ENCODE measurements around the gene FOXP4. TPM values are rescaled to one million over a fixed set of nuclear protein-coding genes. Genes with fewer than 3 reads are reported as not detected.

The FOXP4 gene
- total and polyA plus RNA-seq, 2 donors (not counting 1 experiment from before 2014, with no cell fraction given), result 0.81 to 1.8 TPM

DNA sequence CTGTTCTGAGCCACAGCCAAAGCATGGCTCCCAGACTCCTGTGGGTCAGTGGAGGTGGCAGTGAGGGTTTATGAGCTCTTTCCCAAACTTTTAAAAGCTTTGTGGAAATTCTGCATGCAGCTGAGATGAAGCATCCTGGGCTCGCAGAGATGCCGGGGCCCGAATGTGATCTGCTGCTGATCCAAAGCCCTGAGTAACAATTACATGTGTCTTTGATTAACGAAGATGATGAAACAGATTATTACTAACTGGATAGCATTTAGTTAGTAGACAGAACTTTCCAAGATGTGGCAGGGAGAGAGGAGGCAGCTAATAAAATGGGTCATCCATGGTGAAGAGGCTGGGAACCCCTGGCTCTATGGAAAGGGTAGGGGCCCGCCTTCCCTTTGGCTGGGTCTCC is 48.1 kb downstream of the FOXP4 start:
- no peak overlapping the region for H2AFZ ChIP-seq (ENCODE audit: low read length)
- no peak overlapping the region for H3K9ac ChIP-seq (ENCODE audit: insufficient read depth, low read length)
- H3K79me2 ChIP-seq (ENCODE audit: control insufficient read depth, insufficient read depth, low read length), result no peaks in the 10 kb centered on the region
- H4K20me1 ChIP-seq (ENCODE audit: control insufficient read depth, extremely low read depth, insufficient read depth, low read length), result no peaks in the 10 kb centered on the region
- no peak overlapping the region for H3K4me3 ChIP-seq (replicated peaks in 1 of 4; ENCODE audit: control extremely low read depth in 1 of 4, insufficient read depth in 1 of 4, low read depth in 3 of 4, low read length in 4 of 4)
- no peak overlapping the region for H3K4me2 ChIP-seq (ENCODE audit: extremely low read depth, insufficient read depth, low read length)
- DNase-seq (ENCODE audit: low read depth in 2 of 2), result no peak
- H3K27ac ChIP-seq (ENCODE audit: insufficient read depth, low read length), result no peak overlapping the region
- H3K9me3 ChIP-seq (ENCODE audit: control insufficient read depth, insufficient read depth, low read depth, low read length), result no peaks in the 10 kb centered on the region
- no peaks in the 10 kb centered on the region for H3K36me3 ChIP-seq (ENCODE audit: control insufficient read depth, insufficient read depth, low read length)
- H3K4me1 ChIP-seq (ENCODE audit: control insufficient read depth, extremely low read depth, insufficient read depth, low read length), result no peaks in the 10 kb centered on the region
- TF ChIP-seq EZH2 (IDR thresholded peaks at IDR 0.05; ENCODE audit: low read length, missing control alignments) (no peak), CTCF (conservative IDR thresholded peaks at IDR 0.05 in 1 of 2, IDR thresholded peaks at IDR 0.05 in 1 of 2; ENCODE audit: low read depth in 1 of 2, low read length in 2 of 2) (no peak)
- no peaks in the 10 kb centered on the region for H3K27me3 ChIP-seq (ENCODE audit: control insufficient read depth, insufficient read depth, low read length)

- Histone ChIP-seq H3K4me2 (ENCODE audit: extremely low read depth, insufficient read depth, low read length) (no peak overlapping the region), H3K9me3 (ENCODE audit: control insufficient read depth, insufficient read depth, low read depth, low read length) (no peaks in the 10 kb centered on the region), H3K36me3 (ENCODE audit: control insufficient read depth, insufficient read depth, low read length) (no peaks in the 10 kb centered on the region), H3K4me1 (ENCODE audit: control insufficient read depth, extremely low read depth, insufficient read depth, low read length) (no peaks in the 10 kb centered on the region), H2AFZ (ENCODE audit: low read length) (no peak overlapping the region), H3K9ac (ENCODE audit: insufficient read depth, low read length) (no peak overlapping the region), H4K20me1 (ENCODE audit: control insufficient read depth, extremely low read depth, insufficient read depth, low read length) (no peaks in the 10 kb centered on the region), H3K27ac (ENCODE audit: insufficient read depth, low read length) (no peak overlapping the region), H3K4me3 (replicated peaks in 1 of 4; ENCODE audit: control extremely low read depth in 1 of 4, insufficient read depth in 1 of 4, low read depth in 3 of 4, low read length in 4 of 4) (no peak overlapping the region), H3K79me2 (ENCODE audit: control insufficient read depth, insufficient read depth, low read length) (no peaks in the 10 kb centered on the region), H3K27me3 (ENCODE audit: control insufficient read depth, insufficient read depth, low read length) (no peaks in the 10 kb centered on the region)
- no peak for DNase-seq (ENCODE audit: low read depth in 2 of 2)
- TF ChIP-seq EZH2 (IDR thresholded peaks at IDR 0.05; ENCODE audit: low read length, missing control alignments) (no peak), CTCF (conservative IDR thresholded peaks at IDR 0.05 in 1 of 2, IDR thresholded peaks at IDR 0.05 in 1 of 2; ENCODE audit: low read depth in 1 of 2, low read length in 2 of 2) (no peak)
These were observed 48.6 kb downstream of the FOXP4 start for GRCh38 chr6:41594766-41595165.

DNA sequence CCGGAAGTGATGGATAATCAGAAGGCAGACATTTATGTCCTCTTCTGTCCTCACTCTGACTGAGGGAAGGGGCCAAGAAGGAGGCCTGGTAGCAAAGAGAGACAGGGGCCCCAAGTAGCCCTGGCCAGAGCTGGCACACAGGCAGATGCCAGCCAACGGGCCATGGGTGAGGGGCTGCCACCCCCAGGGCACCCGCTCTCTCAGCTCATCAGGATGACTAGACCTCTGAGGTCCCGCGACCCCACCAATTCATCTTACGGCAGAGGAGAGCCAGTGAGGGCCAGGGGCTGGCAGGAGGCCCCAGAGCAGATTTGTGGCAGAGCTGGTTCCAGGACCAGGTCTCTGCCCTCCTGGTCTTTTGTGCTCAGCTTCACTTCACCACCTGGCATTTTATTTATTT is 49.0 kb downstream of the FOXP4 start:
- TF ChIP-seq CTCF (conservative IDR thresholded peaks at IDR 0.05 in 1 of 2, IDR thresholded peaks at IDR 0.05 in 1 of 2; ENCODE audit: low read depth in 1 of 2, low read length in 2 of 2), result no peak
- TF ChIP-seq EZH2 (IDR thresholded peaks at IDR 0.05; ENCODE audit: low read length, missing control alignments), result no peak
- Histone ChIP-seq H4K20me1 (ENCODE audit: control insufficient read depth, extremely low read depth, insufficient read depth, low read length) (no peaks in the 10 kb centered on the region), H3K27ac (ENCODE audit: insufficient read depth, low read length) (no peak overlapping the region), H3K4me1 (ENCODE audit: control insufficient read depth, extremely low read depth, insufficient read depth, low read length) (no peaks in the 10 kb centered on the region), H3K9ac (ENCODE audit: insufficient read depth, low read length) (no peak overlapping the region), H3K79me2 (ENCODE audit: control insufficient read depth, insufficient read depth, low read length) (no peaks in the 10 kb centered on the region), H3K4me2 (ENCODE audit: extremely low read depth, insufficient read depth, low read length) (no peak overlapping the region), H3K36me3 (ENCODE audit: control insufficient read depth, insufficient read depth, low read length) (no peaks in the 10 kb centered on the region), H3K9me3 (ENCODE audit: control insufficient read depth, insufficient read depth, low read depth, low read length) (no peaks in the 10 kb centered on the region), H3K4me3 (replicated peaks in 1 of 4; ENCODE audit: control extremely low read depth in 1 of 4, insufficient read depth in 1 of 4, low read depth in 3 of 4, low read length in 4 of 4) (no peak overlapping the region), H3K27me3 (ENCODE audit: control insufficient read depth, insufficient read depth, low read length) (no peaks in the 10 kb centered on the region), H2AFZ (ENCODE audit: low read length) (no peak overlapping the region)
- no peak for DNase-seq (ENCODE audit: low read depth in 2 of 2)

All from fibroblast of lung (primary cell).